HEK293 (cell line): ENCODE results near the gene USO1.

Experiments used
- CTCF ChIA-PET: fragments of 350-600 bp; formaldehyde crosslinking; extraction: SDS; loops from one replicate; lab custom pipeline; 2021; ENCODE audit warnings: antibody characterized with exemption; lab: Yijun Ruan, JAX
- POLR2A ChIA-PET: fragments of 300-600 bp; formaldehyde crosslinking; extraction: SDS; loops from one replicate; lab custom pipeline; 2020; ENCODE audit warnings: antibody characterized with exemption, inconsistent platforms; lab: Yijun Ruan, JAX
- H3K27ac ChIP-seq: fragments of 200-500 bp; sonication (Bioruptor generic); 2 replicates; pipeline ENCODE4 v1.5.1; 2014; ENCODE audit warnings: low read depth, low read length, control low read depth, inconsistent platforms; ENCODE audit errors: extremely low read depth
- H3K36me3 ChIP-seq, 2 experiments: fragments of 200-500 bp in 1 of 2; sonication (Bioruptor generic) in 1 of 2; 1 replicate in 1 of 2; 2 replicates in 1 of 2; pipeline ENCODE4 v1.5.1; 2014 to 2017; ENCODE audit warnings: inconsistent platforms in 2 of 2, low read length in 2 of 2; ENCODE audit not compliant: control insufficient read depth in 2 of 2, insufficient read depth in 1 of 2
- H3K4me1 ChIP-seq: fragments of 200-500 bp; sonication (Bioruptor generic); 2 replicates; pipeline ENCODE4 v1.5.1; 2014; ENCODE audit warnings: mild to moderate bottlenecking, low read length, inconsistent platforms; ENCODE audit not compliant: control insufficient read depth, insufficient read depth
- H3K4me3 ChIP-seq: 2 replicates; pipeline ENCODE4 v1.5.1; 2011; ENCODE audit warnings: low read depth, mild to moderate bottlenecking, control low read depth, low read length, moderate library complexity
- H3K9me3 ChIP-seq: fragments of 200-500 bp; sonication (Bioruptor generic); 2 replicates; pipeline ENCODE4 v1.5.1; 2014; ENCODE audit warnings: low read depth, low read length, inconsistent platforms; ENCODE audit not compliant: control insufficient read depth, insufficient read depth
- PATZ1 ChIP-seq: fragments of 450-650 bp; formaldehyde crosslinking; IDR thresholded peaks from 2 replicates; pipeline ENCODE4 v1.5.1; 2016; ENCODE audit warnings: missing biosample characterization, missing genetic modification characterization
- REST ChIP-seq: fragments of 450-650 bp; formaldehyde crosslinking; IDR thresholded peaks from 2 replicates; pipeline ENCODE4 v1.5.1; 2016; ENCODE audit warnings: missing biosample characterization, missing genetic modification characterization
- SCRT2 ChIP-seq: fragments of 450-650 bp; formaldehyde crosslinking; IDR thresholded peaks from 2 replicates; pipeline ENCODE4 v1.5.1; 2016; ENCODE audit warnings: missing biosample characterization, missing genetic modification characterization
- WT1 ChIP-seq: fragments of 450-650 bp; formaldehyde crosslinking; IDR thresholded peaks from 2 replicates; pipeline ENCODE4 v1.5.1; 2016; ENCODE audit warnings: missing biosample characterization, missing genetic modification characterization
- ZNF148 ChIP-seq: fragments of 450-650 bp; formaldehyde crosslinking; IDR thresholded peaks from 2 replicates; pipeline ENCODE4 v1.5.0; 2017; ENCODE audit warnings: missing biosample characterization, missing genetic modification characterization, borderline replicate concordance
- ZNF175 ChIP-seq: fragments of 450-650 bp; formaldehyde crosslinking; IDR thresholded peaks from 2 replicates; pipeline ENCODE4 v1.5.1; 2016; ENCODE audit warnings: missing biosample characterization, missing genetic modification characterization
- ZNF645 ChIP-seq: fragments of 450-650 bp; formaldehyde crosslinking; IDR thresholded peaks from 2 replicates; pipeline ENCODE4; 2016; ENCODE audit warnings: missing biosample characterization, missing genetic modification characterization
- ZSCAN16 ChIP-seq: fragments of 450-650 bp; formaldehyde crosslinking; IDR thresholded peaks from 2 replicates; pipeline ENCODE4 v1.5.1; 2016; ENCODE audit warnings: missing biosample characterization, missing genetic modification characterization
- TF ChIP-seq, protein P1 (sequence below): fragments of 450-650 bp; formaldehyde crosslinking; conservative IDR thresholded peaks from 2 replicates; pipeline ENCODE4 v1.5.1; 2016; ENCODE audit warnings: low read depth, missing biosample characterization, missing genetic modification characterization
- TF ChIP-seq, protein P2 (sequence below): fragments of 450-650 bp; formaldehyde crosslinking; IDR thresholded peaks from 2 replicates; pipeline ENCODE4 v1.5.1; 2016; ENCODE audit warnings: missing biosample characterization, missing genetic modification characterization
- TF ChIP-seq, protein P3 (sequence below): fragments of 450-650 bp; formaldehyde crosslinking; IDR thresholded peaks from 2 replicates; pipeline ENCODE4 v1.5.1; 2016; ENCODE audit warnings: missing biosample characterization, missing genetic modification characterization

The USO1 gene

GRCh38 chr4:75679876-75680575 is 44.4 kb upstream of the USO1 start:
- TF ChIP-seq PATZ1 (tag by site-specific recombination), result no peak
- no peak for TF ChIP-seq REST (tag by site-specific recombination)
- ChIA-PET POLR2A (no interaction called here), CTCF (no interaction called here)
- H3K9me3 ChIP-seq, result no peaks in the 10 kb centered on the region
- H3K4me3 ChIP-seq, result no peak overlapping the region
- H3K27ac ChIP-seq, result no peak overlapping the region
- H3K36me3 ChIP-seq, result no peaks in the 10 kb centered on the region
- H3K4me1 ChIP-seq, result no peaks in the 10 kb centered on the region

GRCh38 chr4:75683482-75684155 is 40.8 kb upstream of the USO1 start:
- H3K4me1 ChIP-seq, result no peaks in the 10 kb centered on the region
- H3K36me3 ChIP-seq, result no peaks in the 10 kb centered on the region
- ChIA-PET CTCF (interaction anchor here (0.6 kb wide), 1 partner anchor 10 kb away, joined by 3 read pairs; no protein-coding TSS in a partner anchor), POLR2A (no interaction called here)
- H3K9me3 ChIP-seq, result no peaks in the 10 kb centered on the region
- H3K27ac ChIP-seq, result no peak overlapping the region
- no peak overlapping the region for H3K4me3 ChIP-seq
- TF ChIP-seq ZNF175 (tag by site-specific recombination), result no peak
- TF ChIP-seq WT1 (tag by site-specific recombination), result no peak
- TF ChIP-seq, protein P1, sequence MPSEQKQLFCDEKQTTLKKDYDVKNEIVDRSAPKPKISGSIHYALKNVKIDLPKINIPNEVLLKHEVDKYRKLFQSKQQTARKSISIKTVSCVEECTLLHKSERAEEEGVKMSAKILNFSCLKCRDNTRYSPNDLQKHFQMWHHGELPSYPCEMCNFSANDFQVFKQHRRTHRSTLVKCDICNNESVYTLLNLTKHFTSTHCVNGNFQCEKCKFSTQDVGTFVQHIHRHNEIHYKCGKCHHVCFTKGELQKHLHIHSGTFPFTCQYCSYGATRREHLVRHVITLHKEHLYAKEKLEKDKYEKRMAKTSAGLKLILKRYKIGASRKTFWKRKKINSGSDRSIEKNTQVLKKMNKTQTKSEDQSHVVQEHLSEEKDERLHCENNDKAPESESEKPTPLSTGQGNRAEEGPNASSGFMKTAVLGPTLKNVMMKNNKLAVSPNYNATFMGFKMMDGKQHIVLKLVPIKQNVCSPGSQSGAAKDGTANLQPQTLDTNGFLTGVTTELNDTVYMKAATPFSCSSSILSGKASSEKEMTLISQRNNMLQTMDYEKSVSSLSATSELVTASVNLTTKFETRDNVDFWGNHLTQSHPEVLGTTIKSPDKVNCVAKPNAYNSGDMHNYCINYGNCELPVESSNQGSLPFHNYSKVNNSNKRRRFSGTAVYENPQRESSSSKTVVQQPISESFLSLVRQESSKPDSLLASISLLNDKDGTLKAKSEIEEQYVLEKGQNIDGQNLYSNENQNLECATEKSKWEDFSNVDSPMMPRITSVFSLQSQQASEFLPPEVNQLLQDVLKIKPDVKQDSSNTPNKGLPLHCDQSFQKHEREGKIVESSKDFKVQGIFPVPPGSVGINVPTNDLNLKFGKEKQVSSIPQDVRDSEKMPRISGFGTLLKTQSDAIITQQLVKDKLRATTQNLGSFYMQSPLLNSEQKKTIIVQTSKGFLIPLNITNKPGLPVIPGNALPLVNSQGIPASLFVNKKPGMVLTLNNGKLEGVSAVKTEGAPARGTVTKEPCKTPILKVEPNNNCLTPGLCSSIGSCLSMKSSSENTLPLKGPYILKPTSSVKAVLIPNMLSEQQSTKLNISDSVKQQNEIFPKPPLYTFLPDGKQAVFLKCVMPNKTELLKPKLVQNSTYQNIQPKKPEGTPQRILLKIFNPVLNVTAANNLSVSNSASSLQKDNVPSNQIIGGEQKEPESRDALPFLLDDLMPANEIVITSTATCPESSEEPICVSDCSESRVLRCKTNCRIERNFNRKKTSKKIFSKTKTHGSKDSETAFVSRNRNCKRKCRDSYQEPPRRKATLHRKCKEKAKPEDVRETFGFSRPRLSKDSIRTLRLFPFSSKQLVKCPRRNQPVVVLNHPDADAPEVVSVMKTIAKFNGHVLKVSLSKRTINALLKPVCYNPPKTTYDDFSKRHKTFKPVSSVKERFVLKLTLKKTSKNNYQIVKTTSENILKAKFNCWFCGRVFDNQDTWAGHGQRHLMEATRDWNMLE (tag by site-specific recombination), result no peak
- TF ChIP-seq SCRT2 (tag by site-specific recombination), result no peak
- TF ChIP-seq, protein P2, sequence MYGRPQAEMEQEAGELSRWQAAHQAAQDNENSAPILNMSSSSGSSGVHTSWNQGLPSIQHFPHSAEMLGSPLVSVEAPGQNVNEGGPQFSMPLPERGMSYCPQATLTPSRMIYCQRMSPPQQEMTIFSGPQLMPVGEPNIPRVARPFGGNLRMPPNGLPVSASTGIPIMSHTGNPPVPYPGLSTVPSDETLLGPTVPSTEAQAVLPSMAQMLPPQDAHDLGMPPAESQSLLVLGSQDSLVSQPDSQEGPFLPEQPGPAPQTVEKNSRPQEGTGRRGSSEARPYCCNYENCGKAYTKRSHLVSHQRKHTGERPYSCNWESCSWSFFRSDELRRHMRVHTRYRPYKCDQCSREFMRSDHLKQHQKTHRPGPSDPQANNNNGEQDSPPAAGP (tag by site-specific recombination), result no peak
- TF ChIP-seq ZSCAN16, result no peak
- no peak for TF ChIP-seq ZNF148
- TF ChIP-seq, protein P3, sequence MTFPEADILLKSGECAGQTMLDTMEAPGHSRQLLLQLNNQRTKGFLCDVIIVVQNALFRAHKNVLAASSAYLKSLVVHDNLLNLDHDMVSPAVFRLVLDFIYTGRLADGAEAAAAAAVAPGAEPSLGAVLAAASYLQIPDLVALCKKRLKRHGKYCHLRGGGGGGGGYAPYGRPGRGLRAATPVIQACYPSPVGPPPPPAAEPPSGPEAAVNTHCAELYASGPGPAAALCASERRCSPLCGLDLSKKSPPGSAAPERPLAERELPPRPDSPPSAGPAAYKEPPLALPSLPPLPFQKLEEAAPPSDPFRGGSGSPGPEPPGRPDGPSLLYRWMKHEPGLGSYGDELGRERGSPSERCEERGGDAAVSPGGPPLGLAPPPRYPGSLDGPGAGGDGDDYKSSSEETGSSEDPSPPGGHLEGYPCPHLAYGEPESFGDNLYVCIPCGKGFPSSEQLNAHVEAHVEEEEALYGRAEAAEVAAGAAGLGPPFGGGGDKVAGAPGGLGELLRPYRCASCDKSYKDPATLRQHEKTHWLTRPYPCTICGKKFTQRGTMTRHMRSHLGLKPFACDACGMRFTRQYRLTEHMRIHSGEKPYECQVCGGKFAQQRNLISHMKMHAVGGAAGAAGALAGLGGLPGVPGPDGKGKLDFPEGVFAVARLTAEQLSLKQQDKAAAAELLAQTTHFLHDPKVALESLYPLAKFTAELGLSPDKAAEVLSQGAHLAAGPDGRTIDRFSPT (tag by site-specific recombination), result no peak
- TF ChIP-seq ZNF645 (tag by site-specific recombination), result no peak
